GM12892 (cell line): ENCODE measurements around the gene LLGL2.

ENCODE experiments used
- DNase-seq: peaks from one replicate; pipeline ENCODE4 v3.0.0; 2011; ENCODE audit not compliant: insufficient read length
- FAIRE-seq: peaks from 2 replicates; lab custom pipeline; 2011; peaks lifted over from hg19 to GRCh38; lab: Jason Lieb, UNC
- POLR2A ChIP-seq: IDR thresholded peaks from 2 replicates; pipeline ENCODE4 v1.6.1; 2011; ENCODE audit warnings: low read depth, low read length, control low read depth
- POLR2AphosphoS5 ChIP-seq: IDR thresholded peaks from 2 replicates; pipeline ENCODE4 v1.6.1; 2011; ENCODE audit warnings: low read depth, low read length, control low read depth
- TAF1 ChIP-seq: IDR thresholded peaks from 2 replicates; pipeline ENCODE4 v1.6.1; 2011; ENCODE audit warnings: low read depth, mild to moderate bottlenecking, control low read depth, low read length, borderline replicate concordance

LLGL2 gene

GRCh38 chr17:75536366-75536765, 10.9 kb downstream of the LLGL2 start:
- DNase-seq, result no peak
- TF ChIP-seq POLR2AphosphoS5 (no peak), TAF1 (no peak), POLR2A (no peak)
- FAIRE-seq, result no peak

DNA sequence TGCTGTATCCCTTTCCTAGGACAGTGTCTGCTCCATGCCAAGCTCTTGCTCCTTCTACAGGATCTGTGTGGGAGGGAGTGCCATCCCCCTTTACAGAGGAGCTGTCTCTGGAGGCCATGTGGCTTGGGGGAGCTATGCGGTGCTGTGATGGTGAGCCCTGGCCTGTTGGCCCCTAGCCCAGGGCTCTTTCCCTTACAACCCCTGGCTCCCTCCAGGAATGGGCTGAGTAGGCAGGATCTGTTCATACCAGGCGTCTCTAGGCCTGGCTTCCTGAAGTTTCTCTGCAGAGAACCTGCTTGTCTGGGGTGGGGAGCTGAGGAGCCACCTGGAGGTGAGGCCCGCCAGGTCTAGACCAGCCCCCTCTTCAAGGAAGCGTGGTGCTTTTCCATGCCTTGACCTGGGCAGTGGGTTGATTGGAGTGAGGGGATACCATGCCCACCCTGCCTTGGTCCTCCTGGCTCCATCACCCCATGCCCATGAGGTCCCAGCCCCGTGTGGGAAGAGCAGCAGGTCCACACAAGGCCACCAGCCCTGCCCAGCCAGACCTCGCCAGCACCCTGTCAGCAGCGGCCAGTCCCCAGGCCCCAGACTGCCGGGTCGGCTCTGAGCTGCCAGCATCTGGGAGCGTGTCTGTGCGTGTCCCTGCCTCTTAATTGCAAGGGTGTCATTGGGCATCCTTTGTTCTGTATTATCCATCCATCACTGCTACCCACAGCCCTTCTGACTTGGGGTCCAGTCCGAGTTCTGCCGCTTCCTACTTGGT, 14.7 kb downstream of the LLGL2 start:
- FAIRE-seq, result no peak
- TF ChIP-seq POLR2A (no peak), TAF1 (no peak), POLR2AphosphoS5 (no peak)
- DNase-seq, result no peak

- no peak for DNase-seq
- TF ChIP-seq POLR2A (no peak), POLR2AphosphoS5 (no peak), TAF1 (no peak)
- FAIRE-seq, result no peak
Measured at GRCh38 chr17:75540923-75541503, 15.5 kb downstream of the LLGL2 start.

DNA sequence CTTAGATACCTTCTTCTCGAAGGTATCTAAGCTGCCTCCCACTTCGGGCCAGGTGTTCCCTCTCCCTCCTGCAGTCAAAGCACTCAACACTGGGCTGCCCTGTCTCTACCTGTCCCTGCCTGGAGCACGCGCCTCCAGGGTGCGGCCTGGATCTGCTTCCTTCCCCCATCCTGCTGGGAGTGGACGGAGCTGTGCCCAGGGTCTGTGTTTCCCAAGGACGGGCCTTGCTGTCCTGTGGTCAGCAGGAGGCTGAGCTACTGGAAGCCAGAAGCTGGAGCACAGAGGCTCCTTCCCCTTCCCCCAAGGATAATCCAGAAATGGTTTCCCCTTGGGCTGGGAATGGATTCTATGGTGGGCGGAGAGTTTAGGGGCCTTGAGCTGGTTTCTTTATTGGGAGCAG, 16.7 kb downstream of the LLGL2 start:
- no peak for DNase-seq
- TF ChIP-seq POLR2AphosphoS5 (no peak), POLR2A (no peak), TAF1 (no peak)
- no peak for FAIRE-seq

DNA sequence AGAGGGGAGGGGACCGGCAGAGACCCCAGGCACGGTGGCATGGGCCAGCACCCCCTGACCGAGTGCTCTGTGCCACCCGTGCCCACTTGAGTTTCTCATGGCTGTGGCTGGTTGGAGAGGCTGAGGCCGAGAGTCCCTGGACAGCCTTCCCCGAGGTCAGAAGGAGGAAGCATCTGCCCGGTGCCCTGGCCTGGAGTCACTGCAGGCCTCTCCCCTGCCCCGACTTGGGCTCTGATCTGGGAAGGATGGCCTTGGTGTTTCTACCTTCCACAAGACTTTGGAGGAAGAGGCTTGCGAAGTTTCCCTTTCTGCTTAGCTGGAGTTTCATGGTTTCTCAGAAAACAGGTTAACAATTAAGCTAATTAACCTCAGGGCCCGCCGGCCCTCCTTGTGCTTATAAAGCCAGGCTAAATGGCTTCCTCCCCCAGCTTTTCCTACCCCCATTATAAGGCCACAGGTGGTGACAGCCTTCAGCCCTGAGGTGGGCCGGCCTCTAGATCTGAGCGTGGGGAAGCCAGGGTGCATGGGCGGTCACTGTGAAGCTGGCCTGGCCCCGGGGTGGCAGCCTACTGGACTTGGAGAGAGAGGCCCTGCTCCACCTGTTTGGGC, 17.3 kb downstream of the LLGL2 start:
- FAIRE-seq (no peak), DNase-seq (no peak)
- no peak for TF ChIP-seq TAF1
- TF ChIP-seq POLR2A, result no peak
- no peak for TF ChIP-seq POLR2AphosphoS5

GRCh38 chr17:75544250-75544649, 18.8 kb downstream of the LLGL2 start:
- FAIRE-seq, result no peak
- TF ChIP-seq TAF1 (no peak), POLR2AphosphoS5 (no peak), POLR2A (no peak)

GRCh38 chr17:75546181-75546580, 20.7 kb downstream of the LLGL2 start:
- TF ChIP-seq POLR2A (no peak), POLR2AphosphoS5 (no peak), TAF1 (no peak)
- FAIRE-seq (no peak), DNase-seq (no peak)

More at GRCh38 chr17:75544250-75544649, 18.8 kb downstream of the LLGL2 start:
- DNase-seq, result no peak

DNA sequence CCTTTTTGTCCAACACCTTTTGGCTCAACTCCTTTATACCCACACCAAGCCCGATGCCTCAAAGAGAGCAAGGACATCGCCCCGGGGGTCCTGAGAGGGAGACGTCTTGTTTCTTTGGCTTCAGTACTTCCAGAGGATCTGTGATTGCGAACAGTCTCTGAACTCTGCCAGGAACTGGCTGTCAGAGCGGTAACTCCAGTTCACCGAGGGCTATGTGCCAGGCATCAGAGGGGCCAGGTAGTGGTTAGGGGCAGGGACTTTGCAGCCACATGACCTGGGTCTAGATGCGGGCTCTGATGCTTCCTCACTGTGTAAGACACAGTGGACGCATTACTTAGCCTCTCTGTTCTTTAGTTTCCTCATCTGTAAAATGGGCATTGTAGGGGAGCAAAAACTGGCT, 21.6 kb downstream of the LLGL2 start:
- FAIRE-seq, result no peak
- TF ChIP-seq POLR2AphosphoS5 (no peak), POLR2A (no peak), TAF1 (no peak)
- DNase-seq, result no peak

DNA sequence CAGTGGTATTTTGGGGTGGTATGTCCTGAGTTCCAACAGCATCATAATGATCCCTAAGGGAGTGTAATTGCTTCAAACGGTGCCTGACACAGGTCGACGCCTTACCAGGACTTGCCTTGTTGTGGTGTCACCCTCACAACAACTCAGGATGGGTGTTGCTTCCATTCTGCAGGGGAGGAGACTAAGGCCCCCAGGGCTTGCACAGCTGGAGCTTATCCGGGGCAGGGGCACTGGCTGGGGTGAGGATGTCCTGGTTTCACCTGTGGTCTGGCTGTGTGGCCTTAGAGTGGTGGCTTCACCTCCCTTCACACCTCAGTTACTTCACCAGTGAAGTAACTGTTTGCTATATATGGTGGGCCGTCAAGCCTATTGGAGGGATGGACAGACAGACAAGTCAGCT, 23.3 kb downstream of the LLGL2 start:
- no peak for TF ChIP-seq POLR2AphosphoS5
- TF ChIP-seq POLR2A, result no peak
- TF ChIP-seq TAF1, result no peak
- FAIRE-seq, result no peak
- DNase-seq, result no peak

DNA sequence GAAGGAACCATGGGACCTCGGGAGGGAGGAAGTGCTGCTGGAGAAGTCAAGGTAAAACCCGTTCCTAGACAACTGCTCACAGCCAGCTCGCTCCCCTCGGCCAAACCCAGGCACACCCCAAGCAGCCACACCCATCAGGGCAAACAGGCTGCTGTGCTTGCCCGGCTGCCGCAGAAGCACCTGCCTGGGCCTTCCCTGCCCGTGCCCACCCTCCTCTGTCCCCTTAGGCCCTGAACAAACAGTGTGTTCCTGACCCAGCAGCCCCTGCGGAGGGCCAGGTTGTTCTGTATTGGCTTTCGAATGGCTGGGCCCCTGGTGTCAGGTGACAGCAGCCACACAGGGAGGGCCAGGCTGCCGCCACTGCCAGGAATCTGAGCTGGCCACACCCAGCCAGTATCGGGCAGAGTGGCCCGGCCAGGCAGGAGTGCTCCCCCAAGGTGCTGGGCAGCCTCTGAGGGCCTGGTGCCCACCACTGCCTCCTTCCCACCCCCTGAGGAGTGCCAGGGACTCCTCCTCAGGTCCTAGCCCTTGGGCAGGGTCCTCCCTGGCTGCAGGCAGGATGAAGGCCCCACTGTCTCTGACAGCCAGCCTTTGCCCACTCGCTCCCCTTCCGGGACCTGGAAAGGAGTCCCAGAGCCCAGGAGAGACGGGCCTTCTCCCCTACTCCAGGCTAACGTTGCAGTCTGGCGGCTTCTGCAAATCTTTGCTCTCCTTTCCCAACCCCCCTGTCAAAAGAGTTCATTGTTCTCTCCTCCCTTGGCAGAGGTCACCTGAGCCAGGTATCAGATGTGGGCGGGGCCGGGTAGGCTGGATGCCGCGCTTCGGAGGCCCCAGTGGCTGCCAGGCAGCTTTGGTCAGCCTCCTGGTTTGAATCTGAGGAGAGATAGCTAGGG, 24.0 kb downstream of the LLGL2 start:
- TF ChIP-seq POLR2AphosphoS5 (no peak), TAF1 (no peak), POLR2A (no peak)
- no peak for DNase-seq
- FAIRE-seq, result no peak

DNA sequence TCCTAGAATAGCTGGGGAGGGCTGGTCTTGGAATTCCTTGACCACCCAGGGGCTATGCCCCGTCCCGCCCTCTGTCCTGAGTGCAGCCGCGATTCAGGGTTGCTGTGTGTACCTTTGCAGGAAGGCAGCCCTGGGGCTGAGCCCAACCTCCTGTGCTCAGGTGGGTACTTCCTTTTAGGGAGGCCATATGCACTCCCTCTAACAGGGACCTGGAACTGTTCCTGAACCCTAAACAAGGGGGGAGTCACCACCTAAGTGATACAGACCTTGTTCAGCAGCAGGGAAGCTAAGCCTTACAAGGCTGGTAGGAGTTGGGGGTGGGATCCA, 24.6 kb downstream of the LLGL2 start:
- TF ChIP-seq POLR2AphosphoS5 (no peak), POLR2A (no peak), TAF1 (no peak)
- FAIRE-seq (no peak), DNase-seq (no peak)
